Endothelial cell of umbilical vein (primary cell): ENCODE measurements around the gene SORCS3. TPM values are rescaled to one million over a fixed set of nuclear protein-coding genes. Genes with fewer than 3 reads are reported as not detected.

Source experiments
- BruUV-seq: library from RNA; stranded (reverse); fragments of 400-500 nt; replicated peaks from 2 replicates; lab custom pipeline; 2021; lab: Mats Ljungman, UMichigan
- CTCF ChIA-PET: fragments of 300-600, 350-600 bp; sonication (Branson Sonifier 250); formaldehyde crosslinking; loops from one replicate; lab custom pipeline; 2021; ENCODE audit warnings: antibody characterized with exemption, inconsistent platforms; lab: Charles Lee
- POLR2A ChIA-PET: fragments of 300-600, 350-600 bp; sonication (Branson Sonifier 250); formaldehyde crosslinking; loops from one replicate; lab custom pipeline; 2021; ENCODE audit warnings: antibody characterized with exemption, inconsistent platforms; lab: Charles Lee
- DNase-seq: peaks from one replicate; pipeline ENCODE4 v3.0.0-alpha.2; 2011; ENCODE audit warnings: low read depth, low spot score
- FAIRE-seq: peaks from 2 replicates; lab custom pipeline; 2011; peaks lifted over from hg19 to GRCh38; lab: Jason Lieb, UNC
- H2AFZ ChIP-seq: 2 replicates; pipeline ENCODE4 v1.6.0; 2012; ENCODE audit warnings: low read depth, low read length, control low read depth, inconsistent platforms
- H3K27ac ChIP-seq: 2 replicates; pipeline ENCODE4 v1.5.1; 2011; ENCODE audit warnings: low read depth, mild to moderate bottlenecking, control low read depth, low read length, moderate library complexity; ENCODE audit not compliant: insufficient read depth
- H3K27me3 ChIP-seq, 2 experiments: 2 replicates each; pipeline versions ENCODE4 v1.6.0 to v1.6.1; 2011; ENCODE audit warnings: low read length in 2 of 2, mixed read lengths in 1 of 2; ENCODE audit not compliant: control insufficient read depth in 2 of 2, insufficient read depth in 2 of 2
- H3K36me3 ChIP-seq, 2 experiments: 2 replicates in 1 of 2; 3 replicates in 1 of 2; pipeline ENCODE4 v1.5.1; 2011; ENCODE audit warnings: low read length in 2 of 2, mild to moderate bottlenecking in 1 of 2, moderate library complexity in 1 of 2; ENCODE audit not compliant: control insufficient read depth in 2 of 2, insufficient read depth in 2 of 2; ENCODE audit errors: extremely low read depth in 1 of 2
- H3K4me1 ChIP-seq: 3 replicates; pipeline ENCODE4 v1.5.1; 2011; ENCODE audit warnings: mild to moderate bottlenecking, low read length; ENCODE audit not compliant: control insufficient read depth, insufficient read depth; ENCODE audit errors: extremely low read depth
- H3K4me2 ChIP-seq: 2 replicates; pipeline ENCODE4 v1.6.1; 2011; ENCODE audit warnings: low read length, control low read depth, mixed read lengths; ENCODE audit not compliant: insufficient read depth
- H3K4me3 ChIP-seq, 3 experiments: fragments of 200-600 bp in 1 of 3; sonication (generic), shearing (Covaris generic) in 1 of 3; replicated peaks in 1 of 3; 2 replicates each; pipeline ENCODE4 v1.5.1; 2011 to 2016; ENCODE audit warnings: control low read depth in 3 of 3, low read length in 3 of 3, mild to moderate bottlenecking in 2 of 3, inconsistent platforms in 1 of 3, low read depth in 1 of 3, moderate library complexity in 1 of 3; ENCODE audit not compliant: insufficient read depth in 1 of 3
- H3K79me2 ChIP-seq: 2 replicates; pipeline ENCODE4 v1.6.0; 2012; ENCODE audit warnings: low read length, inconsistent platforms; ENCODE audit not compliant: control insufficient read depth, insufficient read depth
- H3K9ac ChIP-seq: replicated peaks from 2 replicates; pipeline ENCODE3; 2011; ENCODE audit warnings: low read length, control low read depth; ENCODE audit not compliant: insufficient read depth; ENCODE audit errors: extremely low read depth
- H3K9me1 ChIP-seq: replicated peaks from 3 replicates; pipeline ENCODE4 v1.6.0; 2011; ENCODE audit warnings: mild to moderate bottlenecking, low read length; ENCODE audit not compliant: control insufficient read depth, insufficient read depth; ENCODE audit errors: extremely low read depth
- H3K9me3 ChIP-seq: replicated peaks from 2 replicates; pipeline ENCODE4 v1.5.1; 2012; ENCODE audit warnings: low read length, inconsistent platforms; ENCODE audit not compliant: control insufficient read depth, insufficient read depth
- H4K20me1 ChIP-seq: replicated peaks from 2 replicates; pipeline ENCODE3; 2011; ENCODE audit warnings: mild to moderate bottlenecking, low read length; ENCODE audit not compliant: control insufficient read depth, insufficient read depth; ENCODE audit errors: extremely low read depth
- CTCF ChIP-seq, 2 donors: IDR thresholded peaks; 1 replicate in 1 of 2; 2 replicates in 1 of 2; pipeline ENCODE4 v1.5.1; 2011; ENCODE audit warnings: low read length in 2 of 2, mild to moderate bottlenecking in 2 of 2, moderate library complexity in 2 of 2, control low read depth in 1 of 2, inconsistent platforms in 1 of 2, low read depth in 1 of 2; ENCODE audit not compliant: insufficient read depth in 1 of 2; ENCODE audit errors: extremely low read depth in 1 of 2
- GATA2 ChIP-seq: IDR thresholded peaks from 2 replicates; pipeline ENCODE4 v1.7.0; 2011; ENCODE audit warnings: low read depth, mild to moderate bottlenecking, moderate library complexity, mixed read lengths, low read length; ENCODE audit not compliant: insufficient read length, insufficient read depth
- JUN ChIP-seq: IDR thresholded peaks from 2 replicates; pipeline ENCODE4 v1.6.1; 2011; ENCODE audit warnings: borderline replicate concordance, low read depth; ENCODE audit not compliant: insufficient read length, insufficient read depth
- POLR2AphosphoS5 ChIP-seq: IDR thresholded peaks from 2 replicates; pipeline ENCODE4 v1.6.1; 2012; ENCODE audit warnings: low read depth, mild to moderate bottlenecking, control low read depth, low read length, moderate library complexity; ENCODE audit not compliant: insufficient read depth
- dilution Hi-C: fragments of 300-500 bp; cut with MboI; formaldehyde crosslinking; loops from one replicate; pipeline ENCODE4 v1.15.0; 2019; ENCODE audit warnings: low sequenced_read_pairs; ENCODE audit not compliant: extremely low pct_ligation_motif_present
- intact Hi-C: fragments of 100-400 bp; cut with micrococcal nuclease; formaldehyde crosslinking; loops from one replicate; pipeline ENCODE4 v1.10.0; 2022
- polyA plus RNA-seq, 4 experiments: library from polyadenylated mRNA; depleted of rRNA in 3 of 4; stranded (reverse) in 3 of 4; unstranded in 1 of 4; fragments of >200 nt; gene quantifications; 2 replicates each; pipeline versions ENCODE4 v1.2.1 to v1.2.3, GENCODE V29; 2011 to 2012; ENCODE audit warnings: missing spikeins in 1 of 4
- total RNA-seq: library from RNA; stranded (reverse); gene quantifications from 2 replicates; pipeline ENCODE4 v1.2.3, GENCODE V29; 2021

SORCS3 gene
- total and polyA plus RNA-seq, 2 donors (not counting 3 experiments of a cell fraction or from before 2014, with no cell fraction given): not detected

DNA sequence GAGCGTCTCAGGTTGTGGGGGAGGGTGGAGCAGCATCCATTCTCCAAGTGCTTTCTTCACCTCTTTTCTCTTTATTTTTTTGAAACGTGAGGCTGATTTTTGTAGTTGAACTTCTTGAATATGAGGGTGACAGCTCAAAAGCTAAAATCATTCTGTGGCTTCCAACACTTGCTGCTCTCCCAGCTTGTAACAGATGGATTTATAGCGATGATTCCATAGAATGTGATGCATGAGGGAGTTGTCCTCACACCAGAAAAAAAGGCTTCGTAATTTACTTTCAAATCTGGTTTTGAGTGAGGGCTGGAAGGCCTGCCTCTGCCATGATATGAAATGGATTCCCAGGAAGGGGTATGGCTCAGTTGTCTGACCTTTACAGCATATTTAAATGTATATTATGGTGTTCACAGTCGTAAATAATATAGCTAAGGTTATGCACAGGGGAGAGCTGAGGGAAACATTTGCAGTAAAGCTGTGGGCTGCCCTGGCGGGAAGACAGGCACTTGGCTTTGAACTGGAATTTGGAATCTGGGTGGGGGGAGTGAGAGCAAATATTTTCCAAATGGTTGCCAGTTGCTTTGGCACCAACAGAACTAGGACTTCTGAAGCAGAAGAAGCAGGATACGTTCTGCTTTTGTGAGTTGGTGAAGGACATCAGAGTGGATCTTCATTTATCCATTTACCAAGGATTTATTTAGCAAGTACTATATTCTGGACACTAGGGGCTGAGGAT lies 166.7 kb downstream of the SORCS3 start:
- Histone ChIP-seq H2AFZ (no peak overlapping the region), H4K20me1 (no peaks in the 10 kb centered on the region), H3K36me3 (no peaks in the 10 kb centered on the region), H3K9ac (no peak overlapping the region), H3K4me1 (no peaks in the 10 kb centered on the region), H3K79me2 (no peaks in the 10 kb centered on the region), H3K27me3 (no peaks in the 10 kb centered on the region), H3K27ac (no peak overlapping the region), H3K9me1 (no peaks in the 10 kb centered on the region), H3K9me3 (peaks cover 5% of the 10 kb centered on the region), H3K4me2 (no peak overlapping the region), H3K4me3 (no peak overlapping the region)
- dilution Hi-C loops: no loop called here
- ChIA-PET CTCF (no interaction called here), POLR2A (no interaction called here)
- DNase-seq (no peak), FAIRE-seq (no peak)
- intact Hi-C loops: no loop called here
- no TSS peak for BruUV-seq
- TF ChIP-seq POLR2AphosphoS5 (no peak), JUN (no peak), CTCF (IDR thresholded peaks at IDR 0.05; ENCODE audit: extremely low read depth in 1 of 2, insufficient read depth in 1 of 2, low read depth in 1 of 2, low read length in 2 of 2) (no peak), GATA2 (no peak)
